HG03064 (cell line): ENCODE results near the gene ERH.
"Not testable (repeated sequence)": the region's sequence is repeated elsewhere in the genome, so short reads cannot be mapped to it uniquely, and the experiment has no call there.

Experiments used
- ATAC-seq: cut with Tn5 transposase; IDR thresholded peaks from one replicate; pipeline ENCODE4 v1.9.1; 2021; ENCODE audit warnings: low read depth; ENCODE audit not compliant: unreplicated experiment

The ERH gene

GRCh38 chr14:69399750-69400149 is 1.7 kb upstream of the ERH start:
- ATAC-seq: no peak

GRCh38 chr14:69398818-69399210 is 715 bp upstream of the ERH start:
- ATAC-seq: no peak

GRCh38 chr14:69395929-69396328 is 2.2 kb downstream of the ERH start:
- ATAC-seq: no peak

- no peak for ATAC-seq
Observed at GRCh38 chr14:69392481-69392880, 5.6 kb downstream of the ERH start.

GRCh38 chr14:69391400-69391799 is 6.7 kb downstream of the ERH start:
- ATAC-seq: not testable (repeated sequence)

- ATAC-seq: no peak
Observed at GRCh38 chr14:69387311-69387710, 10.8 kb downstream of the ERH start.

- no peak for ATAC-seq
Observed at GRCh38 chr14:69378274-69378673, 19.8 kb downstream of the ERH start.

- ATAC-seq: no peak
Observed at GRCh38 chr14:69376439-69376838, 21.7 kb downstream of the ERH start.

GRCh38 chr14:69375722-69376121 is 22.4 kb downstream of the ERH start:
- no peak for ATAC-seq

- ATAC-seq: no peak
Observed at GRCh38 chr14:69375182-69375581, 22.9 kb downstream of the ERH start.

- ATAC-seq: no peak
Observed at GRCh38 chr14:69374235-69374634, 23.9 kb downstream of the ERH start.

GRCh38 chr14:69373104-69373503 is 25.0 kb downstream of the ERH start:
- ATAC-seq: no peak

- no peak for ATAC-seq
Observed at GRCh38 chr14:69372146-69372545, 26.0 kb downstream of the ERH start.

GRCh38 chr14:69370061-69370460 is 28.0 kb downstream of the ERH start:
- ATAC-seq: no peak

GRCh38 chr14:69368381-69368780 is 29.7 kb downstream of the ERH start:
- ATAC-seq: no peak

- no peak for ATAC-seq
Observed at GRCh38 chr14:69366761-69367160, 31.3 kb downstream of the ERH start.

- ATAC-seq: no peak
Observed at GRCh38 chr14:69366069-69366468, 32.0 kb downstream of the ERH start.

GRCh38 chr14:69364378-69364777 is 33.7 kb downstream of the ERH start:
- ATAC-seq: no peak

- no peak for ATAC-seq
Observed at GRCh38 chr14:69363964-69364363, 34.1 kb downstream of the ERH start.

GRCh38 chr14:69363055-69363454 is 35.0 kb downstream of the ERH start:
- no peak for ATAC-seq

GRCh38 chr14:69360438-69361108 is 37.5 kb downstream of the ERH start:
- no peak for ATAC-seq

GRCh38 chr14:69358966-69359365 is 39.1 kb downstream of the ERH start:
- ATAC-seq: no peak
